ENCODE results near the gene CACNA2D3.

GRCh38 chr3:54408328-54408727, 286.0 kb downstream of the CACNA2D3 start:
- no peak for TF ChIP-seq CTCF (IDR thresholded peaks at IDR 0.05)
- no peak for TF ChIP-seq POLR2A (IDR thresholded peaks at IDR 0.05)
- TF ChIP-seq POLR2AphosphoS5 (IDR thresholded peaks at IDR 0.05; ENCODE audit: insufficient read depth in 1 of 2, low read depth in 1 of 2) = no peak
